K562 (cell line): ENCODE data around the gene KCP. TPM values are rescaled to one million over a fixed set of nuclear protein-coding genes. Genes with fewer than 3 reads are reported as not detected.

ENCODE experiments used
- BCLAF1 ChIP-seq, 2 experiments: fragments of 450-650 bp in 1 of 2; IDR thresholded peaks; 2 replicates each; pipeline ENCODE4 v1.6.1; 2011 to 2017; ENCODE audit warnings: low read depth in 2 of 2, antibody characterized with exemption in 1 of 2, borderline replicate concordance in 1 of 2, low read length in 1 of 2, mild to moderate bottlenecking in 1 of 2, mixed read lengths in 1 of 2; ENCODE audit not compliant: control insufficient read depth in 1 of 2
- CBFB ChIP-seq: sonication (generic); formaldehyde crosslinking; IDR thresholded peaks from 2 replicates; pipeline ENCODE4 v1.4.0; 2020; ENCODE audit warnings: mild to moderate bottlenecking, missing genetic modification reagents
- CHAMP1 ChIP-seq: fragments of 450-650 bp; IDR thresholded peaks from 2 replicates; pipeline ENCODE4 v1.6.1; 2016; ENCODE audit warnings: mild to moderate bottlenecking
- GTF3C2 ChIP-seq: IDR thresholded peaks from 3 replicates; pipeline ENCODE4 v1.6.1; 2011; ENCODE audit warnings: borderline replicate concordance, mild to moderate bottlenecking, moderate library complexity; ENCODE audit not compliant: insufficient read length; ENCODE audit errors: extremely low read depth
- HCFC1 ChIP-seq: IDR thresholded peaks from 2 replicates; pipeline ENCODE4 v1.6.1; 2012; ENCODE audit warnings: low read depth, low read length, improper control_type of control experiment
- HMBOX1 ChIP-seq: sonication (generic); IDR thresholded peaks from 2 replicates; pipeline ENCODE4 v1.6.1; 2016
- MAZ ChIP-seq, 2 experiments: fragments of 450-650 bp in 1 of 2; sonication (generic) in 1 of 2; formaldehyde crosslinking; IDR thresholded peaks in 1 of 2; conservative IDR thresholded peaks in 1 of 2; 2 replicates each; pipeline versions ENCODE4 v1.4.0 to v1.5.0; 2020; ENCODE audit warnings: mild to moderate bottlenecking in 1 of 2, missing genetic modification reagents in 1 of 2
- NR2F6 ChIP-seq: fragments of 450-650 bp; formaldehyde crosslinking; IDR thresholded peaks from 2 replicates; pipeline ENCODE4 v1.4.0; 2020; ENCODE audit warnings: mild to moderate bottlenecking
- POLR3A ChIP-seq: IDR thresholded peaks from 2 replicates; pipeline ENCODE4 v1.6.1; 2011; ENCODE audit warnings: borderline replicate concordance, mild to moderate bottlenecking, moderate library complexity; ENCODE audit not compliant: insufficient read length, insufficient read depth; ENCODE audit errors: extremely low read depth
- SAP30 ChIP-seq: fragments of 200-600 bp; sonication (generic); IDR thresholded peaks from 2 replicates; pipeline ENCODE4 v1.6.1; 2012; ENCODE audit warnings: borderline replicate concordance, low read depth, mild to moderate bottlenecking, moderate library complexity, low read length, control low read depth, inconsistent platforms; ENCODE audit not compliant: insufficient read depth, poor library complexity, severe bottlenecking
- TCF15 ChIP-seq: fragments of 250-450 bp; sonication (Bioruptor Pico); IDR thresholded peaks from 2 replicates; pipeline ENCODE4 v1.8.0; 2022; ENCODE audit warnings: moderate library complexity, mild to moderate bottlenecking, inconsistent platforms
- YBX1 ChIP-seq: fragments of 450-650 bp; IDR thresholded peaks from 2 replicates; pipeline ENCODE4 v1.7.1; 2016; ENCODE audit warnings: mild to moderate bottlenecking
- ZNF217 ChIP-seq: sonication (generic); formaldehyde crosslinking; IDR thresholded peaks from 2 replicates; pipeline ENCODE4 v1.8.0; 2022; ENCODE audit warnings: mild to moderate bottlenecking, missing genetic modification reagents
- ZNF699 ChIP-seq: fragments of 250-450 bp; sonication (Bioruptor Pico); IDR thresholded peaks from 2 replicates; pipeline ENCODE4 v1.8.0; 2021; ENCODE audit warnings: mild to moderate bottlenecking, moderate library complexity; ENCODE audit not compliant: insufficient replicate concordance
- ZNF780A ChIP-seq: fragments of 250-450 bp; sonication (Bioruptor Pico); IDR thresholded peaks from 2 replicates; pipeline ENCODE4 v1.5.0; 2021; ENCODE audit warnings: mild to moderate bottlenecking
- polyA plus RNA-seq, 8 experiments: library from polyadenylated mRNA; depleted of rRNA in 4 of 8; stranded (reverse) in 5 of 8; unstranded in 3 of 8; fragments of >200 nt; fragmentation: Nextera tagmentation in 2 of 8; fragmentation: Illumina TruSeq in 1 of 8; extraction: Ambion mirVana in 2 of 8; extraction: Trizol in 1 of 8; gene quantifications; 2 replicates each; pipeline versions ENCODE4 v1.2.1 to v1.2.3, GENCODE V29; 2011 to 2014; ENCODE audit warnings: inconsistent platforms in 1 of 8, missing spikeins in 1 of 8
- total RNA-seq, 7 experiments: library from RNA; depleted of rRNA in 6 of 7; stranded (reverse); fragments of >200 nt in 6 of 7; fragmentation: Illumina TruSeq in 2 of 7; extraction: Trizol in 2 of 7; gene quantifications; 2 replicates each; pipeline versions ENCODE4 v1.2.1 to v1.2.3, GENCODE V29; 2011 to 2021; ENCODE audit warnings: low replicate concordance in 1 of 7

KCP gene
- total and polyA plus RNA-seq, 9 of the 15 experiments (the other 6 are each of a cell fraction or from before 2014, with no cell fraction given) = 0.06 to 0.17 (median 0.12) TPM; not detected in 3

GRCh38 chr7:128879939-128880746 is 30.4 kb downstream of the KCP start (continued):
- TF ChIP-seq TCF15 (CRISPR knock-in tag) (no peak), CBFB (CRISPR knock-in tag) (peak; percentile 21; the same call in 1 of the 2 replicates), BCLAF1 (IDR thresholded peaks at IDR 0.05; ENCODE audit: borderline replicate concordance in 1 of 2, control insufficient read depth in 1 of 2, low read depth in 2 of 2, low read length in 1 of 2) (no peak), YBX1 (no peak), ZNF217 (CRISPR knock-in tag) (no peak), POLR3A (no peak), MAZ (CRISPR knock-in tag; conservative IDR thresholded peaks at IDR 0.05 in 1 of 2, IDR thresholded peaks at IDR 0.05 in 1 of 2) (peak; percentile 69 to 83; a peak in 2 of 4 replicates), HCFC1 (0 out of 2 replicates have a peak, but pooled peaks have one; percentile 37), ZNF780A (CRISPR knock-in tag) (no peak), HMBOX1 (no peak), SAP30 (no peak), ZNF699 (CRISPR knock-in tag) (no peak), CHAMP1 (no peak), GTF3C2 (no peak), NR2F6 (no peak)
